ENCODE results near the gene NTRK2. TPM values are rescaled to one million over a fixed set of nuclear protein-coding genes. Genes with fewer than 3 reads are reported as not detected.

Gene NTRK2
- total RNA-seq, 1 donor from 2014 or later, result 0.98 TPM

DNA sequence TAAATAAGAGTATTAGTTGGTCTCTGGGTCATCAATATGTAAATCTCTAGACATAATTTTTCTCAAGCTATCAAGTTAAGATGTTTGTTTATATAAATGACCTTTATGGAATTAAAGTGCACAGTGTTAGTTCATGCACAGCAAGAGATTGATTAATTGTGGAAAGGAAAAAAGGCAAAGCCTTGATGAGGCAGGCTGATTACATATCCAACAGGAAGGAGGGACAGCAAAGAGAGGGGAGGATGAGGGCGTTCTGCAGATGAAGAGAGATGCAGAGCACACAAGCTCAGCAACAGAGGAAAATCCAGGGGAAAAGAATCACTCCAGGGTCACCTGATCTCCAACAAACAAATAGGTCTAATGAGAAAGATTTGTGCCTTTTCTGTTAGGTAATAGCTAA lies 16.5 kb downstream of the NTRK2 start:
- Histone ChIP-seq H3K27ac (no peak overlapping the region), H3K27me3 (peaks cover 5% of the 10 kb centered on the region), H3K4me3 (no peak overlapping the region), H3K36me3 (no peaks in the 10 kb centered on the region), H3K9me3 (no peaks in the 10 kb centered on the region), H3K4me1 (no peaks in the 10 kb centered on the region)
- TF ChIP-seq, protein P1, sequence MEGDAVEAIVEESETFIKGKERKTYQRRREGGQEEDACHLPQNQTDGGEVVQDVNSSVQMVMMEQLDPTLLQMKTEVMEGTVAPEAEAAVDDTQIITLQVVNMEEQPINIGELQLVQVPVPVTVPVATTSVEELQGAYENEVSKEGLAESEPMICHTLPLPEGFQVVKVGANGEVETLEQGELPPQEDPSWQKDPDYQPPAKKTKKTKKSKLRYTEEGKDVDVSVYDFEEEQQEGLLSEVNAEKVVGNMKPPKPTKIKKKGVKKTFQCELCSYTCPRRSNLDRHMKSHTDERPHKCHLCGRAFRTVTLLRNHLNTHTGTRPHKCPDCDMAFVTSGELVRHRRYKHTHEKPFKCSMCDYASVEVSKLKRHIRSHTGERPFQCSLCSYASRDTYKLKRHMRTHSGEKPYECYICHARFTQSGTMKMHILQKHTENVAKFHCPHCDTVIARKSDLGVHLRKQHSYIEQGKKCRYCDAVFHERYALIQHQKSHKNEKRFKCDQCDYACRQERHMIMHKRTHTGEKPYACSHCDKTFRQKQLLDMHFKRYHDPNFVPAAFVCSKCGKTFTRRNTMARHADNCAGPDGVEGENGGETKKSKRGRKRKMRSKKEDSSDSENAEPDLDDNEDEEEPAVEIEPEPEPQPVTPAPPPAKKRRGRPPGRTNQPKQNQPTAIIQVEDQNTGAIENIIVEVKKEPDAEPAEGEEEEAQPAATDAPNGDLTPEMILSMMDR (IDR thresholded peaks at IDR 0.05), result no peak
- ATAC-seq, result no peak
- DNase-seq, result no peak
- intact Hi-C loops (cut with DNase I), result loop anchor here (10.0 kb wide), 1 partner anchor 269 kb away; no protein-coding TSS in a partner anchor

- TF ChIP-seq, protein P1 (IDR thresholded peaks at IDR 0.05), result no peak
- DNase-seq, result no peak
- intact Hi-C loops (cut with DNase I), result loop anchor here (10.0 kb wide), 1 partner anchor 266 kb away; no protein-coding TSS in a partner anchor
- H3K27ac ChIP-seq, result no peak overlapping the region
- H3K9me3 ChIP-seq, result no peaks in the 10 kb centered on the region
- ATAC-seq, result no peak
- no peak overlapping the region for H3K4me3 ChIP-seq
- no peaks in the 10 kb centered on the region for H3K27me3 ChIP-seq
- H3K4me1 ChIP-seq, result no peaks in the 10 kb centered on the region
- no peaks in the 10 kb centered on the region for H3K36me3 ChIP-seq
Observed at GRCh38 chr9:84688956-84689355, 19.4 kb downstream of the NTRK2 start.

GRCh38 chr9:84691634-84692033 lies 22.1 kb downstream of the NTRK2 start:
- Histone ChIP-seq H3K36me3 (no peaks in the 10 kb centered on the region), H3K9me3 (no peaks in the 10 kb centered on the region), H3K4me1 (no peaks in the 10 kb centered on the region), H3K27ac (no peak overlapping the region), H3K4me3 (no peak overlapping the region), H3K27me3 (no peaks in the 10 kb centered on the region)
- TF ChIP-seq, protein P1 (IDR thresholded peaks at IDR 0.05), result no peak
- ATAC-seq (no peak), DNase-seq (no peak)
- intact Hi-C loops (cut with DNase I), result no loop called here

- ATAC-seq, result no peak
Observed at GRCh38 chr9:84694248-84694647, 24.7 kb downstream of the NTRK2 start.

DNA sequence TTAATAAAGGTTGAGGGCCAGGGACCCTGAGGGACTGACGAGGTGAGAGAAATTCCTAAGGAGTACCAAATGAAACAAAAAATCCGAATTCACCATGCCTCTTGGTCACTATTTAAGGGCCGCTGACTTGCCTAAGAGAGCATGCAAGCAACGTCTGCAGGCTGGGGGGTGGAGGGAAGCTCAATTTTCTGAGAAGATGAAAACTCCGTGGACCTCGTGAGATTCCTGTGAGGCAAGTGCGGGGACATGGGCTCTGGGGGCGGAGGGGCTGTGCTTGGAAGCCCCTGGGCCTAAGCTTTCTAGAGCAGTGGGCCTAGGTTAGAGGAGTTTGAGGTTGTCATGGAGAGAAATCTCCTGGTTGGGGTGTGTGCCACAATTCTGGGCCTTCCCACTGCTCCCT lies 27.5 kb downstream of the NTRK2 start:
- ATAC-seq, result no peak
- Histone ChIP-seq H3K4me3 (no peak overlapping the region), H3K4me1 (no peaks in the 10 kb centered on the region), H3K9me3 (no peaks in the 10 kb centered on the region), H3K27ac (no peak overlapping the region), H3K27me3 (no peaks in the 10 kb centered on the region), H3K36me3 (no peaks in the 10 kb centered on the region)
- intact Hi-C loops (cut with DNase I), result no loop called here
- TF ChIP-seq, protein P1 (IDR thresholded peaks at IDR 0.05), result no peak
- DNase-seq, result no peak

More at GRCh38 chr9:84694248-84694647, 24.7 kb downstream of the NTRK2 start:
- no peaks in the 10 kb centered on the region for H3K27me3 ChIP-seq
- intact Hi-C loops (cut with DNase I), result no loop called here
- H3K36me3 ChIP-seq, result no peaks in the 10 kb centered on the region
- H3K9me3 ChIP-seq, result no peaks in the 10 kb centered on the region
- no peaks in the 10 kb centered on the region for H3K4me1 ChIP-seq
- H3K4me3 ChIP-seq, result no peak overlapping the region
- TF ChIP-seq, protein P1 (IDR thresholded peaks at IDR 0.05), result no peak
- no peak overlapping the region for H3K27ac ChIP-seq
- DNase-seq, result no peak
